ENCODE measurements around the gene LAMA4. TPM values are rescaled to one million over a fixed set of nuclear protein-coding genes. Genes with fewer than 3 reads are reported as not detected.
A peak's percentile ranks its signal among the peaks of the same experiment; 100 is the strongest.

Gene LAMA4
- total and polyA plus RNA-seq, 2 of the 13 experiments (the other 11 are each of a cell fraction or from before 2014, with no cell fraction given), result not detected

- TF ChIP-seq, protein P1, sequence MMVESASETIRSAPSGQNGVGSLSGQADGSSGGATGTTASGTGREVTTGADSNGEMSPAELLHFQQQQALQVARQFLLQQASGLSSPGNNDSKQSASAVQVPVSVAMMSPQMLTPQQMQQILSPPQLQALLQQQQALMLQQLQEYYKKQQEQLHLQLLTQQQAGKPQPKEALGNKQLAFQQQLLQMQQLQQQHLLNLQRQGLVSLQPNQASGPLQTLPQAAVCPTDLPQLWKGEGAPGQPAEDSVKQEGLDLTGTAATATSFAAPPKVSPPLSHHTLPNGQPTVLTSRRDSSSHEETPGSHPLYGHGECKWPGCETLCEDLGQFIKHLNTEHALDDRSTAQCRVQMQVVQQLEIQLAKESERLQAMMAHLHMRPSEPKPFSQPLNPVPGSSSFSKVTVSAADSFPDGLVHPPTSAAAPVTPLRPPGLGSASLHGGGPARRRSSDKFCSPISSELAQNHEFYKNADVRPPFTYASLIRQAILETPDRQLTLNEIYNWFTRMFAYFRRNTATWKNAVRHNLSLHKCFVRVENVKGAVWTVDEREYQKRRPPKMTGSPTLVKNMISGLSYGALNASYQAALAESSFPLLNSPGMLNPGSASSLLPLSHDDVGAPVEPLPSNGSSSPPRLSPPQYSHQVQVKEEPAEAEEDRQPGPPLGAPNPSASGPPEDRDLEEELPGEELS (CRISPR knock-in tag; IDR thresholded peaks at IDR 0.05), result no peak; the same call in 1 of the 2 replicates
- TF ChIP-seq NR2C2 (CRISPR knock-in tag; IDR thresholded peaks at IDR 0.05; ENCODE audit: borderline replicate concordance), result 0 out of 2 replicates have a peak, but pooled peaks have one; percentile 44
- TF ChIP-seq, protein P2, sequence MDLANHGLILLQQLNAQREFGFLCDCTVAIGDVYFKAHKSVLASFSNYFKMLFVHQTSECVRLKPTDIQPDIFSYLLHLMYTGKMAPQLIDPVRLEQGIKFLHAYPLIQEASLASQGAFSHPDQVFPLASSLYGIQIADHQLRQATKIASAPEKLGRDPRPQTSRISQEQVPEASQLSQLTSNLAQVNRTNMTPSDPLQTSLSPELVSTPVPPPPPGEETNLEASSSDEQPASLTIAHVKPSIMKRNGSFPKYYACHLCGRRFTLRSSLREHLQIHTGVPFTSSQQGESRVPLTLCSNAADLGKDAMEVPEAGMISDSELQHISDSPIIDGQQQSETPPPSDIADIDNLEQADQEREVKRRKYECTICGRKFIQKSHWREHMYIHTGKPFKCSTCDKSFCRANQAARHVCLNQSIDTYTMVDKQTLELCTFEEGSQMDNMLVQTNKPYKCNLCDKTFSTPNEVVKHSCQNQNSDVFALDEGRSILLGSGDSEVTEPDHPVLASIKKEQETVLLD (CRISPR knock-in tag; IDR thresholded peaks at IDR 0.05; ENCODE audit: low read depth), result peak; percentile 22; the same call in 1 of the 2 replicates
- TF ChIP-seq, protein P3, sequence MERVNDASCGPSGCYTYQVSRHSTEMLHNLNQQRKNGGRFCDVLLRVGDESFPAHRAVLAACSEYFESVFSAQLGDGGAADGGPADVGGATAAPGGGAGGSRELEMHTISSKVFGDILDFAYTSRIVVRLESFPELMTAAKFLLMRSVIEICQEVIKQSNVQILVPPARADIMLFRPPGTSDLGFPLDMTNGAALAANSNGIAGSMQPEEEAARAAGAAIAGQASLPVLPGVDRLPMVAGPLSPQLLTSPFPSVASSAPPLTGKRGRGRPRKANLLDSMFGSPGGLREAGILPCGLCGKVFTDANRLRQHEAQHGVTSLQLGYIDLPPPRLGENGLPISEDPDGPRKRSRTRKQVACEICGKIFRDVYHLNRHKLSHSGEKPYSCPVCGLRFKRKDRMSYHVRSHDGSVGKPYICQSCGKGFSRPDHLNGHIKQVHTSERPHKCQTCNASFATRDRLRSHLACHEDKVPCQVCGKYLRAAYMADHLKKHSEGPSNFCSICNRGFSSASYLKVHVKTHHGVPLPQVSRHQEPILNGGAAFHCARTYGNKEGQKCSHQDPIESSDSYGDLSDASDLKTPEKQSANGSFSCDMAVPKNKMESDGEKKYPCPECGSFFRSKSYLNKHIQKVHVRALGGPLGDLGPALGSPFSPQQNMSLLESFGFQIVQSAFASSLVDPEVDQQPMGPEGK (CRISPR knock-in tag; IDR thresholded peaks at IDR 0.05), result no peak; the same call in 1 of the 2 replicates
- TF ChIP-seq ZNF773 (CRISPR knock-in tag; IDR thresholded peaks at IDR 0.05; ENCODE audit: borderline replicate concordance), result no peak
- peak; percentile 95 for TF ChIP-seq POLR2G (IDR thresholded peaks at IDR 0.05; ENCODE audit: low read depth, low read length)
- peak; percentile 20; the same call in 1 of the 2 replicates for TF ChIP-seq GMEB2 (CRISPR knock-in tag; IDR thresholded peaks at IDR 0.05; ENCODE audit: low read depth)
- TF ChIP-seq ZNF101 (CRISPR knock-in tag; IDR thresholded peaks at IDR 0.05; ENCODE audit: borderline replicate concordance, low read depth), result no peak
- no peak for TF ChIP-seq ZNF484 (CRISPR knock-in tag; IDR thresholded peaks at IDR 0.05; ENCODE audit: borderline replicate concordance, low read depth)
- TF ChIP-seq HNRNPUL1 (IDR thresholded peaks at IDR 0.05; ENCODE audit: low read depth, low read length), result no peak
- no peak for TF ChIP-seq SOX6 (IDR thresholded peaks at IDR 0.05)
- peak; percentile 76; the same call in 1 of the 2 replicates for TF ChIP-seq SOX6 (CRISPR knock-in tag; IDR thresholded peaks at IDR 0.05)
- TF ChIP-seq PITX1 (CRISPR knock-in tag; IDR thresholded peaks at IDR 0.05), result no peak; the same call in 1 of the 2 replicates
- TF ChIP-seq ZNF142 (CRISPR knock-in tag; IDR thresholded peaks at IDR 0.05), result peak; percentile 65; the same call in 1 of the 2 replicates
Observed at GRCh38 chr6:112087136-112087911, 167.0 kb downstream of the LAMA4 start, which contains the start of the genes FAM229B and TUBE1 (continued).
